GM21576 (cell line): ENCODE data around the gene YAP1.
"Not testable (repeated sequence)": the region's sequence is repeated elsewhere in the genome, so short reads cannot be mapped to it uniquely, and the experiment has no call there.

Experiments
- ATAC-seq: cut with Tn5 transposase; IDR thresholded peaks from one replicate; pipeline ENCODE4 v1.9.1; 2021; ENCODE audit warnings: mild to moderate bottlenecking, moderate library complexity; ENCODE audit not compliant: unreplicated experiment

YAP1 gene

GRCh38 chr11:102196351-102196750, 86.1 kb downstream of the YAP1 start:
- no peak for ATAC-seq

- ATAC-seq = no peak
Measured at GRCh38 chr11:102196816-102197215, 86.6 kb downstream of the YAP1 start.

- ATAC-seq = no peak
Measured at GRCh38 chr11:102197670-102198139, 87.5 kb downstream of the YAP1 start.

DNA sequence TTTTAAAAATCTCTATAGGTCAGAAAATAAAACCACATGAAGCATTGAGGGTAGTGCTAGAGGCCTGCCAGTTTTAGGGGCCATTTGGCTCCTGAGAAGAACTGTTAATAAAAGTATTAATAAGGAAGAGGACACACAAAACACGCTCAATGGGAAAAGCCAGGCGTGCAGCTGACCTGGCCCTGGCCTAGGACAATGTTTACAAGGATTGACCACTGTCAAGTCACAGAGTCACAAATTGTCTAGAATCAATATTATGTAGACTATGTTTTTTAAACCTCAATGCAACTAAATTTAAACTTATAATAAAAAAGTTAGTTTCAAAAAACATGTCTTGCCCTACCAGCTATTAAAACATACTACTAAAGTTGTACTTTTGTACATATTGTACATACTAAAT, 89.4 kb downstream of the YAP1 start:
- no peak for ATAC-seq

GRCh38 chr11:102200325-102200724, 90.1 kb downstream of the YAP1 start:
- ATAC-seq = not testable (repeated sequence)

- ATAC-seq = no peak
Measured at GRCh38 chr11:102201776-102202175, 91.5 kb downstream of the YAP1 start.

DNA sequence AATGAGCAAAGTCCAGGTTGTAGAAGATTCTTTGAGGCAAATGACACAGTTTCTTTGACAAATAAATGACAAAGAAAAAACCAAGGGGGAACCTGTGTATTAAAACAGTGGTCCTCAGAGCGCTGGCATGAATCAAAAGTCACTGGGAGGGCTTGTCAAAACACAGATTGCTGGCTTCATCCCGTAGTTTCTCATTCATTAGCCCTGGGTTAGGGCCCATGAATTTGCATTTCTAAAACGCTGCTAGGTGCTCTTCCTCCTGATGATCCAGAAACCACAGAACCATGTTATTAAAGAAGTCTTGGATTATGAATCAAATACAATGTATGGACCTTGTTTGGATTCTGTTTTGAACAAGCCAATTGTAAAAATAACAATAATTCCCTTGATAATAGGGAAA, 92.7 kb downstream of the YAP1 start:
- ATAC-seq = no peak

DNA sequence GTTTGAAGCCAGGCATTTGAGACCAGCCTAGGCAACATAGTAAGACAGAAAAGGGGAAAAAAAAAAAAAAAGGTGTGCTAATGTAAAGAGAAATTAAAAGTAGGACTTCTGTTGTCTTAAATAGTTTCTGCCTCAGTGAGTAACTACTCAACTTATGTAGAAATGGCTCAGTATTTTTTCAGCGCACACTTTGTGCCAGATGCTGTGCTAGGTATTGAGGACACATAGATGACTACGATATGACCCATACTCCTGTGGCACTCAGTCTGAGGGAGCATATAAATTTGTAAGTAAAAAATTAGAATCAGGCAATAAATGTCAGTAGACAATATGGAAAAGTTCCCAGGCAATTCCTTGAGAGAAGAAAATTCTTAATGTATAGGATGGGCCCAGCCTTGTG, 93.9 kb downstream of the YAP1 start:
- ATAC-seq = no peak

- ATAC-seq = no peak
Measured at GRCh38 chr11:102205805-102206204, 95.6 kb downstream of the YAP1 start.

- no peak for ATAC-seq
Measured at GRCh38 chr11:102208835-102209234, 98.6 kb downstream of the YAP1 start.

DNA sequence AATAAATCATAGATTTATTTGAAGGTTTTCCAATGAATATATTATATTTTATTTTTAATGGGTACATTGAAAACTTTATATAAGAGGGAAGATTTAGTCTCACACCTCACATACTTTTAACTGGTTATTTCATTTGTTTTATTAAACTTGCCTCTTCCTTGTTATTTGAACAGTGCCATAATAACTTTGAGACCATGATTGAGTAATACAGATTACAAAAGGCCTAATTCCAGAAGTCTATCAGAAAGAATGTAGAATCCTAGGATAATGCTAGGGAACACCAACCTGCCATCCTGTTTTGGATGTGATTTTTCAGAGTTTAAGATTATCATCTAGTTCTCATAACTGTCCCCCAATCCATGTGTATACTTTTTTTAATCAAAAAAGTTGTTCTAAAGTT, 104.4 kb downstream of the YAP1 start:
- no peak for ATAC-seq

- no peak for ATAC-seq
Measured at GRCh38 chr11:102216433-102217075, 106.3 kb downstream of the YAP1 start.

DNA sequence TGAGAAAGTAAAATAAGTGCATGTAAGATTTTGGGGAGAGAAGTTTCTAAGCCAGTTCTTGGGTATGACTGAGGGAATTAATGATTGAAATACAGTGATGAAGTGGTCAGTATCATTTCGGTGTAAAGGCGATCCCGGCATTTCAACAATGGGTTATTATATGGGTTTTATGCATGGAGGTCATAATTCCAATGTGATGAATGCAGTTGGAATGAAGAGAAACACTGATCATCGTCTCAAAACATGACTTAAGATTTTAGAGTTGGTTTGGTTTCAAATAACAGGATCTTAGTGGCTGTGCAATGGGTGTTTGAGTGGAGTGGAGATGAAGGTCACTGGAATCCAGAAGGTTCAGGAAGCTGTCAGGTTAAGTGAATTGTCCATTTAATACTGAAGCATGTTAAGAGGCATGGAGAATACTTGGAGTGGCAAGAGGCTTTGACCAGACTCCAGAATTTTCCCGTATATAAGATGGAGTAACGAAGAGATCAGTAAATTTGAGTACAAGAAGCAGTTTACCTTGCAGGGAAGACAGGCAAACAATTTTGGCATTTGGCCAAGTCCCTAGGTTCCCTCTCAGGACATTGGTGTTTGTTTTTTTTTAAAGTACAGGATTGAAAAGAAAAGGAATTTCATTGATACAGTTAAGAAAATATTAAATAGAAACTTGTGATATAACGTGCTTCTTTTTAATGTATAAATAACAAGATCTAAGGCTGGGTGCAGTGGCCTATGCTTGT, 110.7 kb downstream of the YAP1 start:
- no peak for ATAC-seq

- no peak for ATAC-seq
Measured at GRCh38 chr11:102223859-102224258, 113.6 kb downstream of the YAP1 start.

DNA sequence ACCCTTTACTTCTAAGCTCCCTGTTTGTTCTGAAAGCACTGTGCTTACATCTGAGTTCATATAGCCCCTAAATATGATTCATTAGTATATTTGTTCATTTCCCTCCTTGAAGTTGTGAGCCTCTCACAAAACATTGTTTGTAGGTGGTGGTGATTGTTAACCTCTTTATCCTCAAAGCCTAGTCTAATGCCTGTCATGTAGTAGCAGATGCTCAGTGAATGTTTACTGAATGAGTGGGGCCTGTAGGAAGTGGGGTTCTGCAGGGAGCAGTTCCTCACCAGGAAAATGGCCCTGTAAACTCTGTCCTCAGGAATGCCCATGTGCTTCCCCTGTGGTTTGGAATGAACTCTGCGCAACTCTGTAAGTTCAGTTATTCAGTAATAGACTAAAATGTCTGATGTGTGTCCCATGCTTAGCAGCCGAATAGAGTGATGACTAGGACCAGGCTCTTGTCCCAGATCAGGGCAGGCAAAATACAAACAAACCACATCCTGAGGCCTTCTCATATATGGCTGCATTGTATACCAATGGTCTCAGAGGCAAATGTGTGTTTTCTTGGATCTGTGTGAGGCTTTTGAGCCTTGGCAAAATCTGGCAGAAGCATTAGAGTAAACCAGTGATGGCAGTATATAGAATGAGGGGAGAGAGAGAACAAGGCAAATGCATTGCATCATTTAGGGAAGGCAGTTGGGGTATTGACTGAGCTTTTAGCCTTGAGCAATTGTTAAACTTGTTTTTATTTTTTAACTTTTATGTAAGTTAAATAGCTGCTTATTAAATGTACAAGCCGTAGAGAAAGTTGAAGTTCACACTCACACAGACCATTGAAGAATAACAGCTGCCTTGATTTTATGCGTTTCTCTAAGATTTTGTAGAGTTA, 115.7 kb downstream of the YAP1 start:
- ATAC-seq = no peak

GRCh38 chr11:102226702-102227490, 116.6 kb downstream of the YAP1 start:
- no peak for ATAC-seq

- ATAC-seq = no peak
Measured at GRCh38 chr11:102229510-102230123, 119.4 kb downstream of the YAP1 start.

- no peak for ATAC-seq
Measured at GRCh38 chr11:102230186-102230585, 119.9 kb downstream of the YAP1 start.

DNA sequence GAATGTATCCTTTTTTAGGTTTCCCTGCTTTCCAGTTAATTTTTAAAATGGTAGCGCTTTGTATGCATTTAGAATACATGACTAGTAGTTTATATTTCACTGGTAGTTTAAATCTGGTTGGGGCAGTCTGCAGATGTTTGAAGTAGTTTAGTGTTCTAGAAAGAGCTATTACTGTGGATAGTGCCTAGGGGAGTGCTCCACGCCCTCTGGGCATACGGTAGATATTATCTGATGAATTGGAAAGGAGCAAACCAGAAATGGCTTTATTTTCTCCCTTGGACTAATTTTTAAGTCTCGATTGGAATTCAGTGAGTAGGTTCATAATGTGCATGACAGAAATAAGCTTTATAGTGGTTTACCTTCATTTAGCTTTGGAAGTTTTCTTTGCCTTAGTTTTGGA, 120.7 kb downstream of the YAP1 start:
- no peak for ATAC-seq

GRCh38 chr11:102234779-102235439, 124.7 kb downstream of the YAP1 start:
- no peak for ATAC-seq
